ENCODE data around the gene C2orf92.

GRCh38 chr2:97707362-97708047 is 38.0 kb downstream of the C2orf92 start:
- TF ChIP-seq, protein P1, sequence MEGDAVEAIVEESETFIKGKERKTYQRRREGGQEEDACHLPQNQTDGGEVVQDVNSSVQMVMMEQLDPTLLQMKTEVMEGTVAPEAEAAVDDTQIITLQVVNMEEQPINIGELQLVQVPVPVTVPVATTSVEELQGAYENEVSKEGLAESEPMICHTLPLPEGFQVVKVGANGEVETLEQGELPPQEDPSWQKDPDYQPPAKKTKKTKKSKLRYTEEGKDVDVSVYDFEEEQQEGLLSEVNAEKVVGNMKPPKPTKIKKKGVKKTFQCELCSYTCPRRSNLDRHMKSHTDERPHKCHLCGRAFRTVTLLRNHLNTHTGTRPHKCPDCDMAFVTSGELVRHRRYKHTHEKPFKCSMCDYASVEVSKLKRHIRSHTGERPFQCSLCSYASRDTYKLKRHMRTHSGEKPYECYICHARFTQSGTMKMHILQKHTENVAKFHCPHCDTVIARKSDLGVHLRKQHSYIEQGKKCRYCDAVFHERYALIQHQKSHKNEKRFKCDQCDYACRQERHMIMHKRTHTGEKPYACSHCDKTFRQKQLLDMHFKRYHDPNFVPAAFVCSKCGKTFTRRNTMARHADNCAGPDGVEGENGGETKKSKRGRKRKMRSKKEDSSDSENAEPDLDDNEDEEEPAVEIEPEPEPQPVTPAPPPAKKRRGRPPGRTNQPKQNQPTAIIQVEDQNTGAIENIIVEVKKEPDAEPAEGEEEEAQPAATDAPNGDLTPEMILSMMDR (IDR thresholded peaks at IDR 0.05; ENCODE audit: poor library complexity, severe bottlenecking): no peak
- no peak for TF ChIP-seq EZH2 (IDR thresholded peaks at IDR 0.05; ENCODE audit: borderline replicate concordance, insufficient read depth, low read length, poor library complexity, severe bottlenecking)
- no peak for TF ChIP-seq TAF1 (IDR thresholded peaks at IDR 0.05; ENCODE audit: low read depth)
